ENCODE results near the gene CDKN2B-AS1.

Gene CDKN2B-AS1

DNA sequence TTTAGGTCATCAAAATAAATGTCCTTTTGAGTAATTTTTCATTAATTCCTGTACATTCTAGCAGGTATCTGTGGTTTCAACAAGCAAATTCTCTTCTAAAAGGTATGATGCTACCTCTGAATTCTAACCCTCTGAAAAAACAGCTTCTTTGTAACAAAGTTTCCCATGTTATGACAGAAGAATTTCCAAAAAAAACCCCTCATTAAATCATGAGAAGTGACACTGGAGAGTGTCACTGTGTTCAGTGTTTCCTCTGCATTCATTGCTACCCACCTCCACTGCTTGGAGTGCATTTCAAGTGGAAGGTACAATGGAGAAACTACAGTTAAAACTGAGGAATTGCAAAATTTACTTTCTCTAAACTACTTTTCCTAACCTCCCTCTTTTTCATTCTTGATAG, 10.5 kb upstream of the CDKN2B-AS1 start:
- no peak overlapping the region for H3K18ac ChIP-seq (ENCODE audit: low read length)
- H2BK5ac ChIP-seq (ENCODE audit: low read length), result no peak overlapping the region
- H3K4me3 ChIP-seq (ENCODE audit: low read length), result no peak overlapping the region
- H3K4me2 ChIP-seq (ENCODE audit: low read length), result no peak overlapping the region
- no peak overlapping the region for H2AK5ac ChIP-seq (ENCODE audit: low read length)
- H3K4ac ChIP-seq (ENCODE audit: low read depth, low read length), result no peak overlapping the region
- DNase-seq, result no peak
- H3K79me2 ChIP-seq (ENCODE audit: control insufficient read depth, insufficient read depth, low read length), result no peaks in the 10 kb centered on the region
- no peak overlapping the region for H4K8ac ChIP-seq (ENCODE audit: low read depth, low read length)
- H3K9ac ChIP-seq (ENCODE audit: low read length), result no peak overlapping the region
- H2BK120ac ChIP-seq (ENCODE audit: low read depth, low read length), result no peak overlapping the region
- peaks cover 18% of the 10 kb centered on the region for H3K27me3 ChIP-seq (ENCODE audit: insufficient read depth, low read length, poor library complexity)
- H3K23ac ChIP-seq (ENCODE audit: low read length), result no peak overlapping the region
- H2BK15ac ChIP-seq (replicated peaks; ENCODE audit: low read depth), result no peak overlapping the region
- no peaks in the 10 kb centered on the region for H3K36me3 ChIP-seq (ENCODE audit: control insufficient read depth, insufficient read depth, low read length)
- no peak overlapping the region for H3K27ac ChIP-seq (ENCODE audit: low read depth, low read length)
- no peak overlapping the region for H3K56ac ChIP-seq (ENCODE audit: low read length)
- H3K79me1 ChIP-seq (ENCODE audit: low read length), result no peaks in the 10 kb centered on the region
- no peak overlapping the region for H4K5ac ChIP-seq (ENCODE audit: low read length)
- H3K4me1 ChIP-seq (ENCODE audit: control insufficient read depth, low read depth, low read length), result no peaks in the 10 kb centered on the region

DNA sequence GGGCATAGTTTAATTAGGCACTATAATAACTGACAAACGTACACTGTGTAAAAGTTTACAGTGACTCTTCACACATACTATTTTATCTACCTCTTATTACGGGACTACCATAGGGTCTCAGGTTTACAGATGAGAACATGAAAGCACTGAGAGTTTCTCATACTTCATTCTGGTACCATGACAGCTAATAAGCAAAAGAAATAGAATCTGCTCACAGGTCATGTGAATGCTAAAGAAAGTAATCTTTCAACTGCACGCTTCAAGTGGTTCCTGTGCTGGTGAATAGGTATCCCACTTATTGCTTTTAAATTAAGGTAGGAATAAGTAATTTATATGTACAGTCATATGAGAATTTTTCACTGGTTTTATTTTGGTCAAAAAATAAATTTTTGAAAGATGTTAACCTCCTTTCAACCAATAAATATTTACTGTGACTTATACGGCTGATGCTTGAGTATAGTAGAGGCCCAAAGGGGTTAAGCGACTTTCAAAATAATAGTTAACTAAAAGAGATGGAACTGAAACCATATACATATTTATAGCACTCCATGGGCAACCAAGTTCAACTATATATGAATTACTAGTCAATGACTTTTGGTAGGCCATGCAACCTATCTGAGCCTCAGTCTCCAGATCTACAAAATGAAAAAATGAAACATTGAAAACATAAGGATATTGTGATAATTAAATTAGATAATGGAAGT, 8.5 kb upstream of the CDKN2B-AS1 start:
- Histone ChIP-seq H3K4ac (ENCODE audit: low read depth, low read length) (no peak overlapping the region), H3K79me2 (ENCODE audit: control insufficient read depth, insufficient read depth, low read length) (no peaks in the 10 kb centered on the region), H2AK5ac (ENCODE audit: low read length) (no peak overlapping the region), H2BK15ac (replicated peaks; ENCODE audit: low read depth) (no peak overlapping the region), H3K4me2 (ENCODE audit: low read length) (no peak overlapping the region), H2BK5ac (ENCODE audit: low read length) (no peak overlapping the region), H3K9ac (ENCODE audit: low read length) (no peak overlapping the region), H4K5ac (ENCODE audit: low read length) (no peak overlapping the region), H3K4me3 (ENCODE audit: low read length) (no peak overlapping the region), H3K36me3 (ENCODE audit: control insufficient read depth, insufficient read depth, low read length) (no peaks in the 10 kb centered on the region), H3K56ac (ENCODE audit: low read length) (no peak overlapping the region), H3K18ac (ENCODE audit: low read length) (no peak overlapping the region), H3K4me1 (ENCODE audit: control insufficient read depth, low read depth, low read length) (no peaks in the 10 kb centered on the region), H3K27ac (ENCODE audit: low read depth, low read length) (no peak overlapping the region), H3K79me1 (ENCODE audit: low read length) (no peaks in the 10 kb centered on the region), H4K8ac (ENCODE audit: low read depth, low read length) (no peak overlapping the region), H3K27me3 (ENCODE audit: insufficient read depth, low read length, poor library complexity) (peaks cover 25% of the 10 kb centered on the region), H3K23ac (ENCODE audit: low read length) (no peak overlapping the region), H2BK120ac (ENCODE audit: low read depth, low read length) (no peak overlapping the region)
- no CpG with 5 or more reads among the region's 5 CpGs for WGBS (ENCODE audit: extremely low coverage, insufficient coverage, low lambda C conversion rate)
- no peak for DNase-seq

DNA sequence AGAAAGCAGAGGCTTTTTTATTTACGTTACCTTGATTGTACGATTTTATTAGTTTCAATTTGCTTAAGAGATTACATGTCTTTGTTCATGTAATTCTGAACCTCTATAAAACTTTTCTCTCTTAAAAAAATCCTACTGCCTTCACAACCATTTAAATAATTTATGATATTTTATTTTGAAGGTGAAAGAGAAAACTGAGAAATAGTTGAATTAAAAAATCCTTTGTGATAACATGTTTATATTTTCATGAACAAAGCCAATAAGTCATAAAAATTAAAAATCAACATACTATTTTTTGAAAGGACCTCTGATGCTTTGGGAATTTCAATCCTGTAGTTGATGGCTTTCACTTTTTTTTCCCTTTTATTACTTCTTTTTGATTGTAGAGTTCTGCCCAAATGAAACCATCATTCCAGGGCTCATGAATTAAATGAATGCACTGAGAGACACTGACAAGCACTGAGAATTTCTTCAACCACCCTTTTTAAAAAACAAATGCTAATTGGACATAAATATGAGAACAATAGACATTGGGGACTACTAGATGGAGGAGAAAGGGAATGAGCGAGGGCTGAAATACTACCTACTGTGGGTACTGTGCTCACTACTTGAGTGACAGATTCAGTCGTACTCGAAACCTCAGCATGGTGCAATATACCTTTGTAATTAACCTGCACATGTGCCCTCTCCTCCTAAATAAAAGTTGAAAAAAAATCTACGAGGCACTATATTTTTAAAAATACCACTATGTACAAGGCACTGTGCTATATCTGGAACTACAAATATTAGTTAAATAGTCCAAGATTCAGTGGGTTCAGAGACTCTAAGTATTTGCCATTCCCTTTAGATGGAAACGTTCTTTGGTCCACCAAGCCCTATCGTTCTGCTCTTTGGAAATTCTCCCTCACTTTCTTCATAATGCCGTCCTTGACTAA, 6.3 kb upstream of the CDKN2B-AS1 start:
- Histone ChIP-seq H3K79me2 (ENCODE audit: control insufficient read depth, insufficient read depth, low read length) (no peaks in the 10 kb centered on the region), H3K27me3 (ENCODE audit: insufficient read depth, low read length, poor library complexity) (peaks cover 25% of the 10 kb centered on the region), H3K4me2 (ENCODE audit: low read length) (no peak overlapping the region), H3K4me3 (ENCODE audit: low read length) (no peak overlapping the region), H2AK5ac (ENCODE audit: low read length) (no peak overlapping the region), H4K8ac (ENCODE audit: low read depth, low read length) (no peak overlapping the region), H3K9ac (ENCODE audit: low read length) (no peak overlapping the region), H3K79me1 (ENCODE audit: low read length) (no peaks in the 10 kb centered on the region), H2BK120ac (ENCODE audit: low read depth, low read length) (no peak overlapping the region), H3K27ac (ENCODE audit: low read depth, low read length) (no peak overlapping the region), H4K5ac (ENCODE audit: low read length) (no peak overlapping the region), H3K23ac (ENCODE audit: low read length) (no peak overlapping the region), H3K18ac (ENCODE audit: low read length) (no peak overlapping the region), H3K4ac (ENCODE audit: low read depth, low read length) (no peak overlapping the region), H3K36me3 (ENCODE audit: control insufficient read depth, insufficient read depth, low read length) (no peaks in the 10 kb centered on the region), H3K56ac (ENCODE audit: low read length) (no peak overlapping the region), H2BK5ac (ENCODE audit: low read length) (no peak overlapping the region), H3K4me1 (ENCODE audit: control insufficient read depth, low read depth, low read length) (no peaks in the 10 kb centered on the region), H2BK15ac (replicated peaks; ENCODE audit: low read depth) (no peak overlapping the region)
- WGBS (ENCODE audit: extremely low coverage, insufficient coverage, low lambda C conversion rate), result no CpG with 5 or more reads among the region's 9 CpGs
- DNase-seq, result no peak

DNA sequence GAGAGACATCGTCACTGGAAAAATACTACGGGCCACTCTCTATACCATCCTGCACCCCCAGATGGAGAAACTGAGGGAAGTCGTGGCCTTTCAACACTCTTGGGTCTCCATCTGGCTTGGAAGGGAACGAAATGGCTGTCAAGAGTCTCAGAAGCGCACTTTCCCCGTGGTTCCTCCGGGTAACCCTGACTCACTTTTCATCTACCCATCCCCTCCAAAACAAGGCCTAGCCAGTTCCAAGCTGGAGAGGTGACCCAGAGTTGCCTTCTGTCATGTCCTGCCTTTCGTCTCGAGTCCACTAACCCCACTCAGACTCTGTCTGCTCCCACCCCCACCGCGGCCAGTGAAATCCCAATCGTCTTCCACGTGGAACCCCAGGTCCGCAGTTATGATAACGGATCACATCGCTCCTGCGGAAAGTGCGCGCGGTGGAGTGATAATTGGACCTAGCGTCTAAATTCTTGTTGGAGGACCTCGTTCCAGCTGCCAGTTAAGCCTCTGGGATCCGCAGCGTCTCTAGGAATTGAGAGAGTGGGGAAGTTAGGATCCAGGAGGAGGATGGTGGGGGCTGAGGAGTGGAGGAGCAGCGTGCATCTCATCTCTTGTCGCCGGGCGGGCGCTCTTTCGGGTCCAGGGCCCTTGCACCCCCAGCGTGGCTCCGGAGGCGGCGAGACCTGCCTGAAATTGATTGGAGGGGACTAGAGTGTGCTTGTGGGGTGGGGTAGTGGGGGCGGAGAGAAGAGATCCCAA, 5.0 kb upstream of the CDKN2B-AS1 start:
- Histone ChIP-seq H2BK120ac (ENCODE audit: low read depth, low read length) (no peak overlapping the region), H2AK5ac (ENCODE audit: low read length) (no peak overlapping the region), H3K23ac (ENCODE audit: low read length) (no peak overlapping the region), H3K4me2 (ENCODE audit: low read length) (peak overlapping the region; percentile 27), H2BK15ac (replicated peaks; ENCODE audit: low read depth) (no peak overlapping the region), H2BK5ac (ENCODE audit: low read length) (no peak overlapping the region), H4K8ac (ENCODE audit: low read depth, low read length) (no peak overlapping the region), H3K18ac (ENCODE audit: low read length) (no peak overlapping the region), H3K27me3 (ENCODE audit: insufficient read depth, low read length, poor library complexity) (peaks cover 18% of the 10 kb centered on the region), H3K27ac (ENCODE audit: low read depth, low read length) (no peak overlapping the region), H3K79me2 (ENCODE audit: control insufficient read depth, insufficient read depth, low read length) (no peaks in the 10 kb centered on the region), H4K5ac (ENCODE audit: low read length) (no peak overlapping the region), H3K9ac (ENCODE audit: low read length) (no peak overlapping the region), H3K4me3 (ENCODE audit: low read length) (no peak overlapping the region), H3K79me1 (ENCODE audit: low read length) (no peaks in the 10 kb centered on the region), H3K4me1 (ENCODE audit: control insufficient read depth, low read depth, low read length) (no peaks in the 10 kb centered on the region), H3K36me3 (ENCODE audit: control insufficient read depth, insufficient read depth, low read length) (no peaks in the 10 kb centered on the region), H3K4ac (ENCODE audit: low read depth, low read length) (no peak overlapping the region), H3K56ac (ENCODE audit: low read length) (peak overlapping the region; percentile 50)
- peak; percentile 52 for DNase-seq
- WGBS (ENCODE audit: extremely low coverage, insufficient coverage, low lambda C conversion rate), result no CpG with 5 or more reads among the region's 35 CpGs

DNA sequence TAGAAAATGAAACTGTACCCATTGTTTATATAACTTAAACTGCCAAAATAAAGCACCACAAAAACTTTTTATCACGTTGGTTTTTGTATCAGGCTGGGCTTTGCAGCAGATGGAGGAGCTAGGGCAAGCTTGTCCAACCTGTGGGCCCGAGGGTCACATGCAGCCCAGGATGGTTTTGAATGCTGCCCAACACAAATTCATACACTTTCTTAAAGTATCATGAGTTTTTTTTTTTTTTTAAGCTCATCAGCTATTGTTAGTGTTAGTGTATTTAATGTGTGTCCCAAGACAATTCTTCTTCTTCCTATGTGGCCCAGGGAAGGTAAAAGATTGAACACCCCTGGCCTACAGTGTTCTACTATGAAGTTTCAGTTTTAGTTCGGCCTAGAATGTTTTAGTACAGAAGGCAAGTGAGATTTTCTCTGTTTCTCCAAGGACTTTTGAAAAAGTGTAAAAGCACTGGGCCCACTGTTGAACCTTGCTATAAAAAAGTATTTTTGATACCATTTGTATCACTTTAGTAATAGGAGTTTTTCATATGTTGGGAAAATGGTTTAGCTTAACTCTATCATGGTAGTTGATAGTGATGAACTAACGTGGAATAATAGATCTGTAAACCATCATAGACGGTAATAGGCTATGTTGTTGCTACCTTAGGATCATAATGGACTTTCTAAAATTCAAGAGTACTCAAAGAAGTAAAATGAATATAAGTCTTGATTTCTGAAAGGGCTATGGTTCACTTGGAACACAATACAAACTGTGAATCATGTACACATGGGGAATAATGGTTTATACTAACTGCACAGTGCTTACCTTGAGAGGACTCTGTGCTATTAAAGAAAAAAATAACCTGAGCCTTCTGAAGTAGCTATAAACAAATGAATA, 3.3 kb upstream of the CDKN2B-AS1 start:
- no peaks in the 10 kb centered on the region for H3K4me1 ChIP-seq (ENCODE audit: control insufficient read depth, low read depth, low read length)
- H3K79me2 ChIP-seq (ENCODE audit: control insufficient read depth, insufficient read depth, low read length), result no peaks in the 10 kb centered on the region
- H3K23ac ChIP-seq (ENCODE audit: low read length), result no peak overlapping the region
- no peak overlapping the region for H3K4ac ChIP-seq (ENCODE audit: low read depth, low read length)
- H4K8ac ChIP-seq (ENCODE audit: low read depth, low read length), result no peak overlapping the region
- H2BK15ac ChIP-seq (replicated peaks; ENCODE audit: low read depth), result no peak overlapping the region
- no peak overlapping the region for H3K4me2 ChIP-seq (ENCODE audit: low read length)
- H4K5ac ChIP-seq (ENCODE audit: low read length), result no peak overlapping the region
- no peak overlapping the region for H3K9ac ChIP-seq (ENCODE audit: low read length)
- no peak overlapping the region for H3K27ac ChIP-seq (ENCODE audit: low read depth, low read length)
- no peaks in the 10 kb centered on the region for H3K36me3 ChIP-seq (ENCODE audit: control insufficient read depth, insufficient read depth, low read length)
- H3K27me3 ChIP-seq (ENCODE audit: insufficient read depth, low read length, poor library complexity), result peaks cover 18% of the 10 kb centered on the region
- no peak for DNase-seq
- H3K56ac ChIP-seq (ENCODE audit: low read length), result no peak overlapping the region
- H2AK5ac ChIP-seq (ENCODE audit: low read length), result no peak overlapping the region
- H3K18ac ChIP-seq (ENCODE audit: low read length), result no peak overlapping the region
- no peak overlapping the region for H2BK120ac ChIP-seq (ENCODE audit: low read depth, low read length)
- no peaks in the 10 kb centered on the region for H3K79me1 ChIP-seq (ENCODE audit: low read length)
- no CpG with 5 or more reads among the region's 5 CpGs for WGBS (ENCODE audit: extremely low coverage, insufficient coverage, low lambda C conversion rate)
- no peak overlapping the region for H3K4me3 ChIP-seq (ENCODE audit: low read length)
- H2BK5ac ChIP-seq (ENCODE audit: low read length), result no peak overlapping the region

All from mesendoderm (in vitro differentiated cells).